ENCODE results near the gene PTX3.

PTX3 gene

GRCh38 chr3:157427901-157428300 lies 8.7 kb upstream of the PTX3 start:
- DNase-seq = no peak

- no peak for DNase-seq
Observed at GRCh38 chr3:157428853-157429252, 7.8 kb upstream of the PTX3 start.

- DNase-seq = peak; percentile 30
Observed at GRCh38 chr3:157429708-157430107, 6.9 kb upstream of the PTX3 start.

GRCh38 chr3:157438194-157438730 lies 1.6 kb downstream of the PTX3 start:
- peak; percentile 45 for DNase-seq

- DNase-seq = no peak
Observed at GRCh38 chr3:157441102-157441624, 4.5 kb downstream of the PTX3 start.

GRCh38 chr3:157442729-157443128 lies 6.1 kb downstream of the PTX3 start:
- peak; percentile 42 for DNase-seq

GRCh38 chr3:157443905-157444796 lies 7.5 kb downstream of the PTX3 start:
- peak; percentile 58 for DNase-seq

- DNase-seq = no peak
Observed at GRCh38 chr3:157444797-157445184, 8.1 kb downstream of the PTX3 start.

- DNase-seq = peak; percentile 85
Observed at GRCh38 chr3:157445857-157446256, 9.2 kb downstream of the PTX3 start.

GRCh38 chr3:157447026-157447694 lies 10.5 kb downstream of the PTX3 start:
- DNase-seq = peak; percentile 81

- DNase-seq = no peak
Observed at GRCh38 chr3:157452097-157452496, 15.4 kb downstream of the PTX3 start.

GRCh38 chr3:157453824-157454223 lies 17.2 kb downstream of the PTX3 start:
- no peak for DNase-seq

GRCh38 chr3:157459706-157460105 lies 23.1 kb downstream of the PTX3 start:
- no peak for DNase-seq

- peak; percentile 91 for DNase-seq
Observed at GRCh38 chr3:157460253-157460652, 23.6 kb downstream of the PTX3 start.

GRCh38 chr3:157463816-157464215 lies 27.2 kb downstream of the PTX3 start:
- DNase-seq = peak; percentile 51

- peak; percentile 55 for DNase-seq
Observed at GRCh38 chr3:157464321-157464720, 27.7 kb downstream of the PTX3 start.

- DNase-seq = no peak
Observed at GRCh38 chr3:157465741-157466140, 29.1 kb downstream of the PTX3 start.

- peak; percentile 63 for DNase-seq
Observed at GRCh38 chr3:157467200-157467599, 30.6 kb downstream of the PTX3 start.

GRCh38 chr3:157469561-157470294 lies 33.1 kb downstream of the PTX3 start:
- DNase-seq = no peak

GRCh38 chr3:157471064-157471463 lies 34.4 kb downstream of the PTX3 start:
- no peak for DNase-seq

- no peak for DNase-seq
Observed at GRCh38 chr3:157472648-157473047, 36.0 kb downstream of the PTX3 start.

- peak; percentile 73 for DNase-seq
Observed at GRCh38 chr3:157475921-157476414, 39.3 kb downstream of the PTX3 start.

GRCh38 chr3:157477441-157477840 lies 40.8 kb downstream of the PTX3 start:
- DNase-seq = no peak
